Measurements from ENCODE around the gene ITPR1.

Gene ITPR1

DNA sequence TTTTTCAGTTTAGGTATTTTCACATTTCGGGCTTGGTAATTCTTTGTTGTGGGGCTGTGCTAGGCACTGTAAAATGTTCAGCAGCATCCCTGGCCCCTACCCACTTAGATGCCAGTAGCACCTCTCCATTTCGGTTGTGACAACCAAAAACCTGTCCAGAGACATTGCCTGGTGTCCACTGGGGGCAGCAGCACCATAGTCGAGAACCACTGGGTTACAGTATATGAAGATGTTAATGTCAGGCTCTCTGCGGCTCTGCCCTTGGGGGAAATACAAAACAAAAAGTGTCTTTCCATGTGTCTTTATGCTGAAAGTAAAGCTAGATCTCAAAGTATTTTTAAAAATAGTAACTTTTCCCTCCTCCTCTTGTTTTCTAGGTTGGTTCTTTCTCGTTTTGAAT is 177.2 kb downstream of the ITPR1 start:
- in situ Hi-C loops (cut with HindIII; ENCODE audit: low pct_ligation_motif_present, low sequenced_read_pairs), result no loop called here
- Histone ChIP-seq H3K27me3 (replicated peaks) (no peaks in the 10 kb centered on the region), H3K4me3 (ENCODE audit: low read depth, low read length) (no peak overlapping the region), H3K27ac (no peak overlapping the region), H3K36me3 (replicated peaks) (no peaks in the 10 kb centered on the region)
- TF ChIP-seq, protein P1, sequence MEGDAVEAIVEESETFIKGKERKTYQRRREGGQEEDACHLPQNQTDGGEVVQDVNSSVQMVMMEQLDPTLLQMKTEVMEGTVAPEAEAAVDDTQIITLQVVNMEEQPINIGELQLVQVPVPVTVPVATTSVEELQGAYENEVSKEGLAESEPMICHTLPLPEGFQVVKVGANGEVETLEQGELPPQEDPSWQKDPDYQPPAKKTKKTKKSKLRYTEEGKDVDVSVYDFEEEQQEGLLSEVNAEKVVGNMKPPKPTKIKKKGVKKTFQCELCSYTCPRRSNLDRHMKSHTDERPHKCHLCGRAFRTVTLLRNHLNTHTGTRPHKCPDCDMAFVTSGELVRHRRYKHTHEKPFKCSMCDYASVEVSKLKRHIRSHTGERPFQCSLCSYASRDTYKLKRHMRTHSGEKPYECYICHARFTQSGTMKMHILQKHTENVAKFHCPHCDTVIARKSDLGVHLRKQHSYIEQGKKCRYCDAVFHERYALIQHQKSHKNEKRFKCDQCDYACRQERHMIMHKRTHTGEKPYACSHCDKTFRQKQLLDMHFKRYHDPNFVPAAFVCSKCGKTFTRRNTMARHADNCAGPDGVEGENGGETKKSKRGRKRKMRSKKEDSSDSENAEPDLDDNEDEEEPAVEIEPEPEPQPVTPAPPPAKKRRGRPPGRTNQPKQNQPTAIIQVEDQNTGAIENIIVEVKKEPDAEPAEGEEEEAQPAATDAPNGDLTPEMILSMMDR (IDR thresholded peaks at IDR 0.05; ENCODE audit: low read depth, low read length, missing control alignments), result peak; percentile 79
- peak; percentile 39 for DNase-seq

DNA sequence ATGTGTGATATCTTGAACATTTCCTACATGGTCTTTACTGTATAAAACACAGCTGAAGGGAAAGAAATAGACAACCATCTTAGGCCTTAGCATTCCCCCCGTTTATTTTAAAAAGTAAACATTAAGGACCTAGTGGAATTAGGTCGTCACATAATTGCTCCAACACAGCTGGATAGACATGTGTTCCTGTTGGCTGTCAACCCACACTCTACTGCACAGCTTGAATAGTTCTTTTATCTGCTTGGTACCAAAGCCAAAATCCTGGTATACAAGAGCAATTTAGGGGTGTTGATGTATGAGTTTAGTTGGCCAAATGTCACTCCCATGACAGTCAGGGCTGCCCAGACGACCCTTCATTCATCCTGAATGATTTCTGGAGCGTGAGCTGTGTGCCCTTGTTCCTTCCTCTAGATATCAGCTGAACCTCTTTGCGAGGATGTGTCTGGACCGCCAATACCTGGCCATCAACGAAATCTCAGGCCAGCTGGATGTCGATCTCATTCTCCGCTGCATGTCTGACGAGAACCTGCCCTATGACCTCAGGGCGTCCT is 179.7 kb downstream of the ITPR1 start:
- Histone ChIP-seq H3K27me3 (replicated peaks) (no peaks in the 10 kb centered on the region), H3K36me3 (replicated peaks) (no peaks in the 10 kb centered on the region), H3K4me3 (ENCODE audit: low read depth, low read length) (no peak overlapping the region), H3K27ac (no peak overlapping the region)
- no peak for DNase-seq
- TF ChIP-seq, protein P1 (IDR thresholded peaks at IDR 0.05; ENCODE audit: low read depth, low read length, missing control alignments), result no peak
- in situ Hi-C loops (cut with HindIII; ENCODE audit: low pct_ligation_motif_present, low sequenced_read_pairs), result no loop called here

DNA sequence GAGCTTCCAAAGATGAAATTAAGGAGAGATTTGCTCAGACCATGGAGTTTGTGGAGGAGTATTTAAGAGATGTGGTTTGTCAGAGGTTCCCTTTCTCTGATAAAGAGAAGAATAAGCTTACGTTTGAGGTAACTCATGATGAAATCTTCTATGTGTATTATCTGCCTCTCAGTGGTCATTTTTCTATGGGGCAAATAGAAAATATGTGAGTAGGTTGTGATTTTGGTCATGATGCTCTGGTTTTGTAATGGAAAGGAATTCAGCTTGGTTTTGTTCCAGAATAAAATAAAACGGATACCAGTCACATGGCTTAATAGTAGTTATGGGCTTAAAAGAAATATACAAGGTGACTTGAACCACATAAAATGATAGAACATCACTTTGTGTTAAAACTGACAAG is 181.1 kb downstream of the ITPR1 start:
- Histone ChIP-seq H3K4me3 (ENCODE audit: low read depth, low read length) (no peak overlapping the region), H3K27me3 (replicated peaks) (no peaks in the 10 kb centered on the region), H3K36me3 (replicated peaks) (no peaks in the 10 kb centered on the region), H3K27ac (peak overlapping the region; percentile 31)
- in situ Hi-C loops (cut with HindIII; ENCODE audit: low pct_ligation_motif_present, low sequenced_read_pairs), result no loop called here
- TF ChIP-seq, protein P1 (IDR thresholded peaks at IDR 0.05; ENCODE audit: low read depth, low read length, missing control alignments), result no peak
- no peak for DNase-seq

DNA sequence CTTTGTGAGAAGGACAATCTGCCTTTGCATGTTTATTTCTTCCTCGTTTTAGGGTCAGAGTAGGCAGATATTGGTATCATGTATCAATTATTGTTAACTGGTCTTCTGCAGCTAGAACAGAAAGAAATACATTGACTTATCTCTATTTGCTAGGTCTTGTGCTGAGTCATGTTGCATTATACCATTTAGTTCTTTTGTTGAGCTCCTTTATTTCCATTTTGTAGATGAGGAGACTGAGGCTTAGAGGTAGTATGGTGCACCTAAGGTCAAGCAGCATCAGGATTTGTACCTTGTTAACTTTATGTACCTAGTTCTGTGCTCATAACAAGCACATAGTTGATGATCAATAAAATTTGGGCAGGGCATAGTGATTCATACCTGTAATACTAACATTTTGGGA is 182.6 kb downstream of the ITPR1 start:
- Histone ChIP-seq H3K4me3 (ENCODE audit: low read depth, low read length) (no peak overlapping the region), H3K27me3 (replicated peaks) (no peaks in the 10 kb centered on the region), H3K27ac (no peak overlapping the region), H3K36me3 (replicated peaks) (no peaks in the 10 kb centered on the region)
- in situ Hi-C loops (cut with HindIII; ENCODE audit: low pct_ligation_motif_present, low sequenced_read_pairs), result no loop called here
- TF ChIP-seq, protein P1 (IDR thresholded peaks at IDR 0.05; ENCODE audit: low read depth, low read length, missing control alignments), result no peak
- DNase-seq, result no peak

DNA sequence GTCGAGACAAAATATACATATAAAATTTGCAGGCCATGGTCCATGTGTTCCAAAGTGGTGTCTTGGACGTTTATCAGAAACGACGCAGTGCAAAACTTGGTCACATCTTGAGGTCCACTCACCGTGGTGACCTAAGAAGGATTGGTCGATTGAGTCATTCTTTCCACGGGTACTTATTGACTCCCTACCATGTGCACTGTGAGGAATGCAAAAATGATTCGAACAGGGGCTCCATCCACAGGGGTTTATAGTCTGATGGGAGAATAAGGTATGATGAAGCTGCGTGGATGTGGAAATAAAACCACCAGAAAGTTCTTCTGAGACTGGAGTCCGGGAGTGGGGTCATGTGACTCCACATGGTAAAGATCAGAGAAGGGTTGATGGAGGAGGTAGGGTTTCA is 185.2 kb downstream of the ITPR1 start:
- Histone ChIP-seq H3K27ac (no peak overlapping the region), H3K4me3 (ENCODE audit: low read depth, low read length) (no peak overlapping the region), H3K36me3 (replicated peaks) (no peaks in the 10 kb centered on the region), H3K27me3 (replicated peaks) (no peaks in the 10 kb centered on the region)
- DNase-seq, result no peak
- in situ Hi-C loops (cut with HindIII; ENCODE audit: low pct_ligation_motif_present, low sequenced_read_pairs), result no loop called here
- TF ChIP-seq, protein P1 (IDR thresholded peaks at IDR 0.05; ENCODE audit: low read depth, low read length, missing control alignments), result no peak

DNA sequence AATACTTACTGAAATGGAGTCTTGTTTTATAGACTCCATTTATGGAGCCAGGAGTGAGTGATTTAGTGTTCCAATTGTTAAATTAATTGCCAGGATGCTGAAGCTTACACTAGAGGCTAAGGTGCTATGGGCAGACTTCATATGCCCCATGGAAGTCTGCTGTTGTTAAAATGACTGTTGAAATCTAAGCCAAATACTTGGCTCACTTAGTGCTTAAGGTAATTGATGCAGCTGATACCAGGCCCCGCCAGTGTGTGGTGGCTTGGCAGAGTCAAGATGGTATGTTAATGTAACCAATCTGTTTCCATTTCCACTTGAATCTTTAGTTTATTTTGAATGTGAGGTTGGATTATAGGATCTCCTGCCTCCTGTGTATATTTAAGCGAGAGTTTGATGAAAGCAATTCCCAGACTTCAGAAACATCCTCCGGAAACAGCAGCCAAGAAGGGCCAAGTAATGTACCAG is 187.1 kb downstream of the ITPR1 start:
- Histone ChIP-seq H3K4me3 (ENCODE audit: low read depth, low read length) (no peak overlapping the region), H3K27me3 (replicated peaks) (no peaks in the 10 kb centered on the region), H3K27ac (peak overlapping the region; percentile 12), H3K36me3 (replicated peaks) (no peaks in the 10 kb centered on the region)
- in situ Hi-C loops (cut with HindIII; ENCODE audit: low pct_ligation_motif_present, low sequenced_read_pairs), result no loop called here
- no peak for DNase-seq
- TF ChIP-seq, protein P1 (IDR thresholded peaks at IDR 0.05; ENCODE audit: low read depth, low read length, missing control alignments), result no peak
